Endothelial cell of umbilical vein (primary cell): ENCODE results near the gene TGFBI. TPM values are rescaled to one million over a fixed set of nuclear protein-coding genes. Genes with fewer than 3 reads are reported as not detected.

Experiments
- BruUV-seq: library from RNA; stranded (reverse); fragments of 400-500 nt; replicated peaks from 2 replicates; lab custom pipeline; 2021; lab: Mats Ljungman, UMichigan
- CTCF ChIA-PET: fragments of 300-600, 350-600 bp; sonication (Branson Sonifier 250); formaldehyde crosslinking; loops from one replicate; lab custom pipeline; 2021; ENCODE audit warnings: antibody characterized with exemption, inconsistent platforms; lab: Charles Lee
- POLR2A ChIA-PET: fragments of 300-600, 350-600 bp; sonication (Branson Sonifier 250); formaldehyde crosslinking; loops from one replicate; lab custom pipeline; 2021; ENCODE audit warnings: antibody characterized with exemption, inconsistent platforms; lab: Charles Lee
- DNase-seq: peaks from one replicate; pipeline ENCODE4 v3.0.0-alpha.2; 2011; ENCODE audit warnings: low read depth, low spot score
- FAIRE-seq: peaks from 2 replicates; lab custom pipeline; 2011; peaks lifted over from hg19 to GRCh38; lab: Jason Lieb, UNC
- H2AFZ ChIP-seq: 2 replicates; pipeline ENCODE4 v1.6.0; 2012; ENCODE audit warnings: low read depth, low read length, control low read depth, inconsistent platforms
- H3K27ac ChIP-seq: 2 replicates; pipeline ENCODE4 v1.5.1; 2011; ENCODE audit warnings: low read depth, mild to moderate bottlenecking, control low read depth, low read length, moderate library complexity; ENCODE audit not compliant: insufficient read depth
- H3K27me3 ChIP-seq, 2 experiments: 2 replicates each; pipeline versions ENCODE4 v1.6.0 to v1.6.1; 2011; ENCODE audit warnings: low read length in 2 of 2, mixed read lengths in 1 of 2; ENCODE audit not compliant: control insufficient read depth in 2 of 2, insufficient read depth in 2 of 2
- H3K36me3 ChIP-seq, 2 experiments: 2 replicates in 1 of 2; 3 replicates in 1 of 2; pipeline ENCODE4 v1.5.1; 2011; ENCODE audit warnings: low read length in 2 of 2, mild to moderate bottlenecking in 1 of 2, moderate library complexity in 1 of 2; ENCODE audit not compliant: control insufficient read depth in 2 of 2, insufficient read depth in 2 of 2; ENCODE audit errors: extremely low read depth in 1 of 2
- H3K4me1 ChIP-seq: 3 replicates; pipeline ENCODE4 v1.5.1; 2011; ENCODE audit warnings: mild to moderate bottlenecking, low read length; ENCODE audit not compliant: control insufficient read depth, insufficient read depth; ENCODE audit errors: extremely low read depth
- H3K4me2 ChIP-seq: 2 replicates; pipeline ENCODE4 v1.6.1; 2011; ENCODE audit warnings: low read length, control low read depth, mixed read lengths; ENCODE audit not compliant: insufficient read depth
- H3K4me3 ChIP-seq, 3 experiments: fragments of 200-600 bp in 1 of 3; sonication (generic), shearing (Covaris generic) in 1 of 3; replicated peaks in 1 of 3; 2 replicates each; pipeline ENCODE4 v1.5.1; 2011 to 2016; ENCODE audit warnings: control low read depth in 3 of 3, low read length in 3 of 3, mild to moderate bottlenecking in 2 of 3, inconsistent platforms in 1 of 3, low read depth in 1 of 3, moderate library complexity in 1 of 3; ENCODE audit not compliant: insufficient read depth in 1 of 3
- H3K79me2 ChIP-seq: 2 replicates; pipeline ENCODE4 v1.6.0; 2012; ENCODE audit warnings: low read length, inconsistent platforms; ENCODE audit not compliant: control insufficient read depth, insufficient read depth
- H3K9ac ChIP-seq: replicated peaks from 2 replicates; pipeline ENCODE3; 2011; ENCODE audit warnings: low read length, control low read depth; ENCODE audit not compliant: insufficient read depth; ENCODE audit errors: extremely low read depth
- H3K9me1 ChIP-seq: replicated peaks from 3 replicates; pipeline ENCODE4 v1.6.0; 2011; ENCODE audit warnings: mild to moderate bottlenecking, low read length; ENCODE audit not compliant: control insufficient read depth, insufficient read depth; ENCODE audit errors: extremely low read depth
- H3K9me3 ChIP-seq: replicated peaks from 2 replicates; pipeline ENCODE4 v1.5.1; 2012; ENCODE audit warnings: low read length, inconsistent platforms; ENCODE audit not compliant: control insufficient read depth, insufficient read depth
- H4K20me1 ChIP-seq: replicated peaks from 2 replicates; pipeline ENCODE3; 2011; ENCODE audit warnings: mild to moderate bottlenecking, low read length; ENCODE audit not compliant: control insufficient read depth, insufficient read depth; ENCODE audit errors: extremely low read depth
- EZH2 ChIP-seq: IDR thresholded peaks from 2 replicates; pipeline ENCODE4 v1.6.1; 2012; ENCODE audit warnings: borderline replicate concordance, low read depth, mild to moderate bottlenecking, moderate library complexity, low read length, inconsistent platforms; ENCODE audit not compliant: severe bottlenecking
- FOS ChIP-seq: IDR thresholded peaks from 2 replicates; pipeline ENCODE4 v1.6.1; 2011; ENCODE audit warnings: mild to moderate bottlenecking, low read length, moderate library complexity, borderline replicate concordance; ENCODE audit not compliant: insufficient read depth
- GATA2 ChIP-seq: IDR thresholded peaks from 2 replicates; pipeline ENCODE4 v1.7.0; 2011; ENCODE audit warnings: low read depth, mild to moderate bottlenecking, moderate library complexity, mixed read lengths, low read length; ENCODE audit not compliant: insufficient read length, insufficient read depth
- JUN ChIP-seq: IDR thresholded peaks from 2 replicates; pipeline ENCODE4 v1.6.1; 2011; ENCODE audit warnings: borderline replicate concordance, low read depth; ENCODE audit not compliant: insufficient read length, insufficient read depth
- MYC ChIP-seq: IDR thresholded peaks from one replicate; pipeline ENCODE4 v1.6.1; 2011; ENCODE audit warnings: mild to moderate bottlenecking, low read depth, low read length
- POLR2A ChIP-seq: IDR thresholded peaks from 2 replicates; pipeline ENCODE4 v1.6.1; 2012; ENCODE audit warnings: low read depth, mild to moderate bottlenecking, control low read depth, low read length
- POLR2AphosphoS5 ChIP-seq: IDR thresholded peaks from 2 replicates; pipeline ENCODE4 v1.6.1; 2012; ENCODE audit warnings: low read depth, mild to moderate bottlenecking, control low read depth, low read length, moderate library complexity; ENCODE audit not compliant: insufficient read depth
- dilution Hi-C: fragments of 300-500 bp; cut with MboI; formaldehyde crosslinking; loops from one replicate; pipeline ENCODE4 v1.15.0; 2019; ENCODE audit warnings: low sequenced_read_pairs; ENCODE audit not compliant: extremely low pct_ligation_motif_present
- intact Hi-C: fragments of 100-400 bp; cut with micrococcal nuclease; formaldehyde crosslinking; loops from one replicate; pipeline ENCODE4 v1.10.0; 2022
- polyA plus RNA-seq, 4 experiments: library from polyadenylated mRNA; depleted of rRNA in 3 of 4; stranded (reverse) in 3 of 4; unstranded in 1 of 4; fragments of >200 nt; gene quantifications; 2 replicates each; pipeline versions ENCODE4 v1.2.1 to v1.2.3, GENCODE V29; 2011 to 2012; ENCODE audit warnings: missing spikeins in 1 of 4
- total RNA-seq: library from RNA; stranded (reverse); gene quantifications from 2 replicates; pipeline ENCODE4 v1.2.3, GENCODE V29; 2021
- TF ChIP-seq, protein P1 (sequence below), 2 donors: IDR thresholded peaks; 1 replicate in 1 of 2; 2 replicates in 1 of 2; pipeline ENCODE4 v1.5.1; 2011; ENCODE audit warnings: low read length in 2 of 2, mild to moderate bottlenecking in 2 of 2, moderate library complexity in 2 of 2, control low read depth in 1 of 2, inconsistent platforms in 1 of 2, low read depth in 1 of 2; ENCODE audit not compliant: insufficient read depth in 1 of 2; ENCODE audit errors: extremely low read depth in 1 of 2
- TF ChIP-seq, protein P2 (sequence below): IDR thresholded peaks from 2 replicates; pipeline ENCODE4 v1.6.1; 2011; ENCODE audit not compliant: insufficient read depth, insufficient read length

Gene TGFBI
- total and polyA plus RNA-seq, 2 donors (not counting 3 experiments of a cell fraction or from before 2014, with no cell fraction given): 6.5 to 18.9 TPM

DNA sequence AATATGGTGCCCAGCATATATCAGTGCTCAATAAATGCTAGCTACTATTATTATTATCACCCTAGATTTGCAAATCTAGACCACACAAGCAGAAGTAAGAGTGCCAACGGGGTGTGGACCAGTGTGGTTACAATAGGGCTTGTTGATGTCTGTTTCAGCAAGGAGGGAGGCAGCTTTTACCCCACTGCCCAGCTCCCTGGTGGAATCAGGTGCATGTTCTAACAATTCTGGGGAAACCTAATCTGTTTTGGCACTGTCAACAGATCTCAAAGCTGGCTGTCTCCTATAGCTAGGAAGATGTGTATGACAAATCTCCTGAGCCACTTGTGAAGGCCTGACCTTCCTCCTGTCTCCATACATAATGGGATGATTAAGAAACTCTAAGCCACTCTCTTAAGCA, 5.7 kb downstream of the TGFBI start:
- Histone ChIP-seq H2AFZ (no peak overlapping the region), H3K27me3 (no peaks in the 10 kb centered on the region), H3K4me1 (peaks cover 22% of the 10 kb centered on the region), H3K36me3 (no peaks in the 10 kb centered on the region), H3K9ac (no peak overlapping the region), H3K9me3 (no peaks in the 10 kb centered on the region), H3K79me2 (no peaks in the 10 kb centered on the region), H4K20me1 (no peaks in the 10 kb centered on the region), H3K9me1 (no peaks in the 10 kb centered on the region), H3K4me2 (no peak overlapping the region), H3K27ac (no peak overlapping the region), H3K4me3 (no peak overlapping the region)
- dilution Hi-C loops: no loop called here
- ChIA-PET POLR2A (no interaction called here), CTCF (interaction anchor here (1.1 to 1.3 kb wide), 3 partner anchors 11 to 57 kb away, joined by 3 to 4 read pairs (median 3); no protein-coding TSS in a partner anchor)
- FAIRE-seq (no peak), DNase-seq (no peak)
- TF ChIP-seq MYC (no peak), JUN (no peak), GATA2 (no peak), FOS (no peak), EZH2 (no peak), POLR2AphosphoS5 (no peak), POLR2A (no peak)
- TF ChIP-seq, protein P1, sequence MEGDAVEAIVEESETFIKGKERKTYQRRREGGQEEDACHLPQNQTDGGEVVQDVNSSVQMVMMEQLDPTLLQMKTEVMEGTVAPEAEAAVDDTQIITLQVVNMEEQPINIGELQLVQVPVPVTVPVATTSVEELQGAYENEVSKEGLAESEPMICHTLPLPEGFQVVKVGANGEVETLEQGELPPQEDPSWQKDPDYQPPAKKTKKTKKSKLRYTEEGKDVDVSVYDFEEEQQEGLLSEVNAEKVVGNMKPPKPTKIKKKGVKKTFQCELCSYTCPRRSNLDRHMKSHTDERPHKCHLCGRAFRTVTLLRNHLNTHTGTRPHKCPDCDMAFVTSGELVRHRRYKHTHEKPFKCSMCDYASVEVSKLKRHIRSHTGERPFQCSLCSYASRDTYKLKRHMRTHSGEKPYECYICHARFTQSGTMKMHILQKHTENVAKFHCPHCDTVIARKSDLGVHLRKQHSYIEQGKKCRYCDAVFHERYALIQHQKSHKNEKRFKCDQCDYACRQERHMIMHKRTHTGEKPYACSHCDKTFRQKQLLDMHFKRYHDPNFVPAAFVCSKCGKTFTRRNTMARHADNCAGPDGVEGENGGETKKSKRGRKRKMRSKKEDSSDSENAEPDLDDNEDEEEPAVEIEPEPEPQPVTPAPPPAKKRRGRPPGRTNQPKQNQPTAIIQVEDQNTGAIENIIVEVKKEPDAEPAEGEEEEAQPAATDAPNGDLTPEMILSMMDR (IDR thresholded peaks at IDR 0.05; ENCODE audit: extremely low read depth in 1 of 2, insufficient read depth in 1 of 2, low read depth in 1 of 2, low read length in 2 of 2): no peak
- TF ChIP-seq, protein P2, sequence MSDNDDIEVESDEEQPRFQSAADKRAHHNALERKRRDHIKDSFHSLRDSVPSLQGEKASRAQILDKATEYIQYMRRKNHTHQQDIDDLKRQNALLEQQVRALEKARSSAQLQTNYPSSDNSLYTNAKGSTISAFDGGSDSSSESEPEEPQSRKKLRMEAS: no peak
- BruUV-seq: no TSS peak
- intact Hi-C loops: no loop called here
